NCI-H187 (cell line): ENCODE data around the gene PLK1.
"Not testable (repeated sequence)": the region's sequence is repeated elsewhere in the genome, so short reads cannot be mapped to it uniquely, and the experiment has no call there.

Source experiments
- DNase-seq, 2 experiments: peaks; one replicate each; lab custom pipeline; 2025; lab: John Stamatoyannopoulos, UW

The PLK1 gene

DNA sequence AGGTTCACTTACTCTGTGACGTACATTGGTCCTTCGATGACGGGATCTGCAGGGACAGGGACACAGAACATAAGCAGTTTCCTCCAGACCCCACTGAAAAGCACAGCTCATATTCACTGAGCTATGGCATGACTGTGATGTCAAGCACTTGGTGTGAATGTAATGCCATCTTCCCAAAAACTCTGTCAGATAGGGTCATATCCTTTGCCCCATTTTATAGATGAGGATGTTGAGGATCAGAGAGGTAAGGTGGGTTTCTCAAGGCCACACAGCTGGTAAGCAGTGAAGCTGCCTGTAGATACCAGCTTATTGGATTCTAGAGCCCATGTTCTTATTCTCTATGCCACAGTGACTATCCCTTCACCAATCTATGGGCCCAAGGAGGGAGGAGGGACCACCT lies 31.8 kb downstream of the PLK1 start:
- DNase-seq = no peak

DNA sequence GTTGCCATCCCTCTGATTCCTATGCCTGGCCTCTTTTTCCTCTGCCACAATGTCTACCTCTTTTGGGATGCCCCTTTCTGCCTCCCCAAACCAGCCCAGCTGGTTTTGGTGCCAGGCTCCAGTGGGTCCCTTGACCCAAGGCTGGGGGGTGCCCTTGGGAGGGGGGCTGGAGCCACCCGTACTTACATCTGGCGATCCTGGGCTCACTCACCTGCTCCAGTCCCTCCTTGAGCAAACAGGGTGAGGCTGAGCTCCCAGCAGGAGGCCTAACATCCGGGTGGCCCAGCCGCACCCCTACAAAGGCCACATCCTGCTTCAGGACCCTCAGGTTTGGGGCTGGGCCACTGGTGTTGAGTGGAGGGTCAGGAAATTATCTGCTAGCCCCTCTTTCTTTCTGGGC lies 33.1 kb downstream of the PLK1 start:
- DNase-seq = no peak

DNA sequence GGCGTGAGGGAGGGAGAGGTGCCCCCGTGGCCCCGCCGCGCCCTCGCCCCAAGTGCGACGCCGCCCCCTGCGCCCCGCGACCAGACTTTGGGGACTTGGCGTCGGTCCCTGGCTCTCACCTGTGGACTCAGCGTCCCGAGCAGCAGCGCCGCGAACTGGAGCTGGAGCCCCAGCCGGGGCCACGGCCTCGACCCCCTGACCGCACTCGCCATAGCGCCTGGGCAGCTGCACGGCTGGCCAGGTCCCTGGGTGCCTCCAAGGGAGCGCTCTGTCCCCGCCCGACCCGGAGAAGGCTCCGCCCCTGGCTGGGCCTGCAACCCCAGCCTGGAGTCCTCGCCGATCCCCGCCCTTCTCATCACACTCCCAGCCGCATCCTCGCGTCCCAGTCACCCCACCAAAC lies 34.3 kb downstream of the PLK1 start, which contains the start of gene ERN2:
Gene ERN2, minus strand, starts transcription at position 247 of the 400 bp plus-strand sequence. Its CDS starts 35 bp downstream, at position 212.
- no peak for DNase-seq

DNA sequence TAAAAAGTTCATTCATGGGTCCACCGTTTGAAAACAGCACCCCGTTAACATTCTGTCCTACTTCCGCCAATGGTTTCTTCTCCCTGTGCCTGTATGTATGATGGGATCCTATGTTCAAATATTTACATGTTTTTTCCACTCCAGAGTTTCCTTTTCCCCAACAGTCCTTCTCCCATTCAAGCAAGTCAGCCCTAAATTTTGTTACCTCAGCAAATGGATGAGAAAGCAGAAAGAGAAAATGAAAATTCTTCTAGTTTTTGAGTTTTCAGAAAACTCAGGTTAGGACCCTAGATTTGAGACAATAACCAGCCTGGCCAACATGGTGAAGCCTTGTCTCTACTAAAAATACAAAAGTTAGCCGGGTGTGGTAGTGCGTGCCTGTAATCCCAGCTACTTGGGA lies 37.8 kb downstream of the PLK1 start:
- DNase-seq = no peak

DNA sequence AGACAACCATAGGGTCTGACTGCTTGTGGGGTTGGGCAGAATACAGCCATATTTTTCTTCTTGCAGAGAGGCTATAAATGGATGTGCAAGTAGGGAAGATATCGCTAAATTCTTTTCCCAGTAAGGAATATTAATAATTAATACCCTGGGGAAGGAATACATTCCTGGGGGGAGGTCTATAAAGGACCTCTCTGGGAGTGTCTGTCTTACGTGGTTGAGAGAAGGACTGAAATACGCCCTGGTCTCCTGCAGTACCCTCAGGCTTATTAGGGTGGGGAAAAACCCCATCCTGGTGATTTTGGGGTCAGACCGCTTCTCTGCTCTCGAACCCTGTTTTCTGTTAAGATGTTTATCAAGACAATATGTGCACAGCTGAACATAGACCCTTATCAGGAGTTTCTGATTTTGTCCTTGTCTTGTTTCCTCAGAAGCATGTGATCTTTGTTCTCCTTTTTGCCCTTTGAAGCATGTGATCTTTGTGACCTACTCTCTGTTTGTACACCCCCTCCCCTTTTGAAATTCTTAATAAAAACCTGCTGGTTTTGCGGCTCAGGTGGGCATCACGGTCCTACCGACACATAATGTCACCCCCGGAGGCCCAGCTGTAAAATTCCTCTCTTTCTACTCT lies 44.0 kb downstream of the PLK1 start:
- DNase-seq = not testable (repeated sequence)

DNA sequence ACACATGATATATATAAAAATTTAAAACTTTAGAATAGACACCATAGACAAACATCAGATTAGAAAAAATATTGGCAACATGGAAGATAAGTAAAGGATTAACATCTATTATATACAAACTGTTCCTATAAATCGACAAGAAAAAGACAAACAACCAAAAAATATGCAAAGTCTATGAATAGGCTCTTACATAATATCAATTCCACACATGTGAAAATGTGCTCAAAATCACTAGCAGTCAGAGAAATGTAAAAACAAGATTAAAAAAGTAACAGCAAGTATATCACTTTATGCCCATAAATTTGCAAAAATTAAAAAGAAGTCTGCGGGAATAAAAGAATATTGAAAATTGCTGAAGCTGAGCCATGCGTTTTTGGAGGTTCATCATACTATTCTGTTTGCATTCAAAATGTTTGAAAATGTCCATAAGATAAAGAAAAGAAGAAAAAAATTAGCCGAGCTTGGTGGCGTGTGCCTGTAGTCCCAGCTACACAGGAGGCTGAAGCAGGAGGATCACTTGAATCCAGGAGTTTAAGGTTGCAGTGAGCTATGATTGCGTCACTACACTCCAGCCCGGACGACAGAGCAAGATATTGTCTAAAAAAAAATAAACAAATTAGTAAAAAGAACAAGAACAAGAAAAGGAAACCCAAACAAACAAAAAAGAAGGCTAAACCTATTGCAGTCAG lies 45.6 kb downstream of the PLK1 start:
- no peak for DNase-seq

DNA sequence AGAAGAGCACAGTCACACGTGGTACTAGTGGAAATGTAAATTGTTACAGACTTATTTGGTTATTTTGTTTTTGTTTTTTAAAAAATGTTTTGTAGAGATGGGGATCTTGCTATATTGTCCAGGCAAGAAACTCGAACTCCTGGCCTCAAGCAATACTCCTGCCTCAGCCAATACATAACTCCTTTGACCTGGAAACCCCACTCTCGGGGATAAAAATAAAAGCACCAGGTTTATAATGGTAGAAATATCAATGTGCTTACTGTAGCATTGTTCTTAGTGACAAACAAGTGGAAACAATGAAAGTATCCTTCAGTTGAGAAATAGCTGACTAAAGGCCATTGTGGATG lies 46.1 kb downstream of the PLK1 start:
- no peak for DNase-seq

DNA sequence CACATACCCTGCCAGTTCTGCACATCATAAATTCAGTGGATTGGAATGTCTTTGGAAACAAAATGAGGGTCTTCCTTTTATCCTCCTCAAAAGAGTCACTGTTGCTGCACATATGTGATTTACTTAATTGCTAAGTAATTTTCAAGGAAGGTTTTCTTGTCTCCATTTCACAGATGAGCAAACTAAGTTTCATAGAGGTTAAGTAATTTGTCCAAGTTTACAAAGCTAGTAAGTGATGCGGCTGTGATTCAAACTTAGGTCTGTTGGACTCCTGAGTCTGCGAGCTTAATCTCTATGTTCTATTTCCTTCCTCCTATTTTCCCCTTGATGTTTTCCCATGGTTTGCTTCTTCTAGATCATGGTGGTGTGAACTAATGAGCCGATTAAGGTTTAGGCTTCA lies 48.0 kb downstream of the PLK1 start:
- DNase-seq = no peak

DNA sequence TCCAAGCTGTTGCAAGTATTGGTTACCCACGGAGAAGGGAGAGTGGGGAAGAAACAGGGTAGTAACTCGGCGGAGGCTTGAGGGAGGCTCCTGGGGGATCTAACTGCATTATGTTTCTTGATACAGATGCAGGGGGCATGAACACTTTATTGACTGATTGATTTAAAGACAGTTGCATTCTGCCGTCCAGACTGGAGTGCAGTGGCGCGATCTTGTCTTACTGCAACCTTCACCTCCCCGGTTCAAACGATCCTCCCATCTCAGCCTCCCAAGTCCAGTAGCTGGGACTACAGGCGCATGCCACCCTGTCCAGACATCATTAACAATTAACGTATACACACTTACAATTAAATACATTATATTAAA lies 49.4 kb downstream of the PLK1 start:
- DNase-seq = no peak

DNA sequence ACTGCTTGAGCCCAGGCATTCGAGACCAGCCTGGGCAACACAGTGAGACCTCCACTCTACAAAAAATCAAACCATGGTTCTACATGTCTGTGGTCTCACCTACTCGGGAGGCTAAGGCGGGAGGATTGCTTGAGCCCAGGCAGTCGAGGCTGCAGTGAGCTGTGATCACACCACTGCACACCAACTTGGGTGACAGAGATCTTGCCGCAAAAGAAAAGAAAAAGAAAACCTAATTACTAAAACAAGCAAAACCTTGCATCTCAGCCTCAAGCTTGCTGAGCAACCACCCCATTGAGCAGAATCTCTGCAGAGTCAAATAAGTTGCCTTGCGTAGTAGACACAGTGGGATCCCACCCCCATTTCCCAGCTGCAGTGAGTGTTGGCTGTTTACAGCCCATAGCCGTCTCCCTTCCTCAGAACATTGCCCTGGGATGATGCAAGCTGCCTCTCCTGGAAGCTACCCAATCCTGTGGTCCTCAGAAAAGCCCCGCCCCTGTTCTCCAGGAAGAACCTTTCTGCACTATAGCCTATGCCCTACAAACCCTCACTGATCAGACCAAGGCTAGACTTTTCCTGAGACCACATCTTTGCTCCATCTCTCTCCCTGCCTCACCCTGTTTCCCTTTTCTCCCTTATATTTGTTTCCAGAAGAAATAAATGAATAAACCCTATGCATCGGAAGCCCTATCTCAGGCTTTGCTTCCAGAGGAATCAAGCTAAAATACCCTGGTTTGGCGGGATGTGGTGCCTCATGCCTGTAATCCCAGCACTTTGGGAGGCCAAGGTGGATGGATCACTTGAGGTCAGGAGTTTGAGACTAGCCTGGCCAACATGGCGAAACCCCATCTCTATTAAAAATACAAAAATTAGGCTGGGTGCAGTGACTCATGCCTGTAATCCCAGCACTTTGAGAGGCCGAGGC lies 51.1 kb downstream of the PLK1 start:
- no peak for DNase-seq

DNA sequence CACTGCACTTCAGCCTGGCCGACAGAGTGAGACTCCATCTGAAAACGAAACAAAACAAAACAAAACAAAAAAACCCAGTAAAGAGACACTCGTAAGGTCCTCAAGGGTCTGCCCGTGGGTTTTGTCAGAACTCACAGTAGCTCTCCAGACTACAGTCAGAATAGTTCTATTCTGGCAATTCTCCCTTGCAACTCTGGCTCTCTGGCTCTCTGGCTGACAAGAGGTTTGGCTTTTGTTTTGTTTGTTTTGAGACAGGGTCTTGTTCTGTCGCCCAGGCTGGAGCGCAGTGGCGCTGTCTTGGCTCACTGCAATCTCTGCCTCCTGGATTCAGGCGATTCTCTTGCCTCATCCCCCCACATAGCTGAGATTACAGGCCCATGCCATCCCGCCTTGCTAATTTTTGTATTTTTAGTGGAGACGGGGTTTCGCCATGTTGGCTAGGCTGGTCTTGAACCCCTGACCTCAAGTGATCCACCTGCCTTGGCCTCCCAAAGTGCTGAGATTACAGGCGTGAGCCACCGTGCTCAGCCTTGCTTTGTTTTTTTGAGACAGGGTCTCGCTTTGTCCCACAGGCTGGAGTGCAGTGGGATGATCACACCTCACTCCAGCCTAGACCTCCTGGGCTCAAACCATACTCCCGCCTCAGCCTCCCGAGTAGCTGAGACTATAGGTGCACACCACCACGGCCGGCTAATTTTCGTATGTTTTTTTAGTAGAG lies 55.6 kb downstream of the PLK1 start:
- no peak for DNase-seq

DNA sequence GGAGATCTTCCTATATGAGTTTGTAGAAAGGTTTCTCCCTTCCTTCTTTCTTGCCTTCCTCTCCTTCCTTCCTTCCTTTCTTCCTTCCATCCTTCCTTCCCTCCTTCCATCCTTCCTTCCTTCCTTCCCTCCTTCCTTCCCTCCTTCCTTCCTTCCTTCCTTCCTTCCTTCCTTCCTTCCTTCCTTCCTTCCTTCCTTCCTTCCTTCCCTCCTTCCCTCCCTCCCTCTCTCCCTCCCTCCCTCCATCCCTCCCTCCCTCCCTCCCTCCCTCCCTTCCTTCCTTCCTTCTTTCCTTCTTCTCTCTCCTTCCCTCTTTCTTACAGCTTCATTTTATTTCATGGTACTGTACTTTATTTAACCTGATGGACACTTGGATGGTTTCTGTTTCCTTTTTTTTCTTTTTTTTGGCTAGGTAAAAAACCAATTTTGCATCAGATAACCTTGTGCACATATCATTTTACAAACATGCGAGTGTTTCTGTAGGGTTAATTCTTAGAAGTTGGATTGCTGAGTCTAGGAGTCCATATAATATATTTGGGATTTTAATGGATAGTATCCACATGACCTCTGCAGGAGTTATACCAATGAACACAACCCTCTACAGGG lies 58.8 kb downstream of the PLK1 start:
- not testable (repeated sequence) for DNase-seq

DNA sequence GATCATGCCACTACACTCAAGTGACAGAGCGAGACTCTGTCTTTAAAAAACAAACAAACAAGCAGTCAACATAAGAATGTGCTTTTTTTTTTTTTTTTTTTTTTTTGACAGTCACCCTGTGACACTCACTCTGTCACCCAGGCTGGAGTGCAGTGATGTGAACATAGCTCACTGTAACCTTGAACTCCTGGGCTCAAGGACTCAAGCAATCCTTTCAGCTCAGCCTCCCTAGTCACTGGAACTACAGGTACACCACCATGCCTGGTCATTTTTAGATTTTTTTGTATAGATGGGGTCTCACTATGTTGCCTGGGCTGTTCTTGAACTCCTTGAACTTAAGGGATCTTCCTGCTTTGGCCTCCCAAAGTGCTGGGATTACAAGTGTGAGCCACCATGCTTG lies 60.8 kb downstream of the PLK1 start:
- no peak for DNase-seq
